ENCODE results near the gene CRYBG2. TPM values are rescaled to one million over a fixed set of nuclear protein-coding genes. Genes with fewer than 3 reads are reported as not detected.
A peak's percentile ranks its signal among the peaks of the same experiment; 100 is the strongest.

Gene CRYBG2
- total RNA-seq, 1 donor from 2014 or later: 19.5 TPM

- Histone ChIP-seq H3K27me3 (ENCODE audit: control insufficient read depth, insufficient read depth, low read length) (peaks cover 5% of the 10 kb centered on the region), H3K36me3 (ENCODE audit: control insufficient read depth, insufficient read depth, low read length) (no peaks in the 10 kb centered on the region), H3K4me3 (ENCODE audit: low read depth, low read length) (no peak overlapping the region)
- no peak for FAIRE-seq
- no peak for DNase-seq (ENCODE audit: low read depth)
- TF ChIP-seq CTCF (IDR thresholded peaks at IDR 0.05; ENCODE audit: insufficient read depth, low read length, severe bottlenecking): no peak
Observed at GRCh38 chr1:26360807-26361604, 7.1 kb upstream of the CRYBG2 start.

GRCh38 chr1:26359981-26360806, 6.3 kb upstream of the CRYBG2 start:
- no peak for TF ChIP-seq CTCF (IDR thresholded peaks at IDR 0.05; ENCODE audit: insufficient read depth, low read length, severe bottlenecking)
- no peak for FAIRE-seq
- no peaks in the 10 kb centered on the region for H3K36me3 ChIP-seq (ENCODE audit: control insufficient read depth, insufficient read depth, low read length)
- DNase-seq (ENCODE audit: low read depth): no peak
- peaks cover 5% of the 10 kb centered on the region for H3K27me3 ChIP-seq (ENCODE audit: control insufficient read depth, insufficient read depth, low read length)
- H3K4me3 ChIP-seq (ENCODE audit: low read depth, low read length): peak overlapping the region; percentile 19

- FAIRE-seq: peak; percentile 97
- peaks cover 2% of the 10 kb centered on the region for H3K27me3 ChIP-seq (ENCODE audit: control insufficient read depth, insufficient read depth, low read length)
Observed at GRCh38 chr1:26358411-26359384, 4.8 kb upstream of the CRYBG2 start.

GRCh38 chr1:26357121-26357602, 3.2 kb upstream of the CRYBG2 start:
- Histone ChIP-seq H3K36me3 (ENCODE audit: control insufficient read depth, insufficient read depth, low read length) (no peaks in the 10 kb centered on the region), H3K4me3 (ENCODE audit: low read depth, low read length) (no peak overlapping the region), H3K27me3 (ENCODE audit: control insufficient read depth, insufficient read depth, low read length) (peaks cover 2% of the 10 kb centered on the region)
- FAIRE-seq: no peak
- peak; percentile 88 for DNase-seq (ENCODE audit: low read depth)
- TF ChIP-seq CTCF (IDR thresholded peaks at IDR 0.05; ENCODE audit: insufficient read depth, low read length, severe bottlenecking): no peak

More at GRCh38 chr1:26358411-26359384, 4.8 kb upstream of the CRYBG2 start:
- Histone ChIP-seq H3K36me3 (ENCODE audit: control insufficient read depth, insufficient read depth, low read length) (no peaks in the 10 kb centered on the region), H3K4me3 (ENCODE audit: low read depth, low read length) (no peak overlapping the region)
- TF ChIP-seq CTCF (IDR thresholded peaks at IDR 0.05; ENCODE audit: insufficient read depth, low read length, severe bottlenecking): no peak
- DNase-seq (ENCODE audit: low read depth): peak; percentile 96

- Histone ChIP-seq H3K36me3 (ENCODE audit: control insufficient read depth, insufficient read depth, low read length) (no peaks in the 10 kb centered on the region), H3K27me3 (ENCODE audit: control insufficient read depth, insufficient read depth, low read length) (peaks cover 2% of the 10 kb centered on the region), H3K4me3 (ENCODE audit: low read depth, low read length) (no peak overlapping the region)
- FAIRE-seq (no peak), DNase-seq (ENCODE audit: low read depth) (no peak)
- no peak for TF ChIP-seq CTCF (IDR thresholded peaks at IDR 0.05; ENCODE audit: insufficient read depth, low read length, severe bottlenecking)
Observed at GRCh38 chr1:26356106-26356505, 2.2 kb upstream of the CRYBG2 start.
